ENCODE data around the gene PCYT1B.
"Not testable (repeated sequence)": the region's sequence is repeated elsewhere in the genome, so short reads cannot be mapped to it uniquely, and the experiment has no call there.

DNA sequence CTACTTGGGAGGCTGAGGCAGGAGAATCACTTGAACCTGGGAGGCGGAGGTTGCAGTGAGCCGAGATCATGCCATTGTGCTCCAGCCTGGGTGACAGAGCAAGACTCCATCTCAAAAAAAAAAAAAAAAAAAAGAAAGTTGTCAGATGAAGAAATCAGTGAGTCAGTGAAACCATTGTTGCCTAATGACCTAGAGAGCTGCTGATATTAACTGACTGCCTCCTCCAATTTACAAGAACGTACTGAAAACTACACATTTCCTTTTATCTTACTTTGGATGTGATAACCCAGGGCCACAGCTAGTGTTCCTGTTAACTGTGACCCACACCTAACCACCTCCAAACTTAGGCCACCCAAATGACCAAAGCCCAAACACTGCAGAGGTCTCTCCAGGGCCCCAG lies 41.2 kb downstream of the PCYT1B start:
- not testable (repeated sequence) for TF ChIP-seq POLR2A (IDR thresholded peaks at IDR 0.05; ENCODE audit: low read depth); CTCF (IDR thresholded peaks at IDR 0.05); POLR2AphosphoS5 (IDR thresholded peaks at IDR 0.05)
